ENCODE data around the gene GDPD5. TPM values are rescaled to one million over a fixed set of nuclear protein-coding genes. Genes with fewer than 3 reads are reported as not detected.

Gene GDPD5
- total and polyA plus RNA-seq, 9 of the 15 experiments (the other 6 are each of a cell fraction or from before 2014, with no cell fraction given), result 0.32 to 27.3 (median 8.0) TPM

DNA sequence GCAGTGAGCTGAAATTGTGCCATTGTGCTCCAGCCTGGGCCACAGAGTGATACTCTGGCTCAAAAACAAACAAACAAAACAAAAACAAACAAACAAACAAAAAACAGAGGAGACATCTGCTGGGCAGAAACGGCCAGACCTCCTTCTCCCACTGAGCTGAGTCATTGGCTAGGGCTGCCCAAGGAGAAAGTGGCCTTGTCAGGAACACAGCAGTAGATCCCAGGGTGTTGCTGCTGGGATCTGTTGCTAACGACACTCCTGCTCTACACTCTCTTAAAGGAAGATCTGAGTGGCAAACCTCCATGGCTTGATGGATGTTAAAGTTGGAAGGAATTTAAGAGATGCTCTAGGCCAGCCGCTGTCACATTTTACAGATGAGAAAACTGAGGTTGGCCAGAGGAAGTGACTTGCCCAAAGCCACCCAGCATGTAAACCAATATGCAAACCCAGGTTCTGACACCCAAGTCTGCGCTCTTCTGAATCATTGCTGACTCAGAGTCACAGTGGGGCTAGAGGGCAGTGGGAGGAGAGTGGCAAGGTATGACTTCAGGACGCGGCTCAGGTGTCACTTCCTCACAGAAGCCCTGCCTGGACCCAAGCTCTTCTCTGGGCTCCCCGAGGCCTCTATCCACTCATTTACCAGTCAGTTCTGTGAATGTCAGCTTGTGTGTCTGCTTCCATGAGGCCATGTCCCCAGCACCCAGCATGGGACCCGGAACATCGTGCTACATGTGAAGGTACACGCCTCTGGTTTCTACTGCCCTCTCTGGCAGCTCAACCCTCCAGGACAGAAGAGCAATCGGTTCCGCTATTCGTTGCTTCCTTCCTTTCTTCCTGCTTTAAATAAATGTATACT, 11.3 kb upstream of the GDPD5 start (continued):
- TF ChIP-seq, protein P1, sequence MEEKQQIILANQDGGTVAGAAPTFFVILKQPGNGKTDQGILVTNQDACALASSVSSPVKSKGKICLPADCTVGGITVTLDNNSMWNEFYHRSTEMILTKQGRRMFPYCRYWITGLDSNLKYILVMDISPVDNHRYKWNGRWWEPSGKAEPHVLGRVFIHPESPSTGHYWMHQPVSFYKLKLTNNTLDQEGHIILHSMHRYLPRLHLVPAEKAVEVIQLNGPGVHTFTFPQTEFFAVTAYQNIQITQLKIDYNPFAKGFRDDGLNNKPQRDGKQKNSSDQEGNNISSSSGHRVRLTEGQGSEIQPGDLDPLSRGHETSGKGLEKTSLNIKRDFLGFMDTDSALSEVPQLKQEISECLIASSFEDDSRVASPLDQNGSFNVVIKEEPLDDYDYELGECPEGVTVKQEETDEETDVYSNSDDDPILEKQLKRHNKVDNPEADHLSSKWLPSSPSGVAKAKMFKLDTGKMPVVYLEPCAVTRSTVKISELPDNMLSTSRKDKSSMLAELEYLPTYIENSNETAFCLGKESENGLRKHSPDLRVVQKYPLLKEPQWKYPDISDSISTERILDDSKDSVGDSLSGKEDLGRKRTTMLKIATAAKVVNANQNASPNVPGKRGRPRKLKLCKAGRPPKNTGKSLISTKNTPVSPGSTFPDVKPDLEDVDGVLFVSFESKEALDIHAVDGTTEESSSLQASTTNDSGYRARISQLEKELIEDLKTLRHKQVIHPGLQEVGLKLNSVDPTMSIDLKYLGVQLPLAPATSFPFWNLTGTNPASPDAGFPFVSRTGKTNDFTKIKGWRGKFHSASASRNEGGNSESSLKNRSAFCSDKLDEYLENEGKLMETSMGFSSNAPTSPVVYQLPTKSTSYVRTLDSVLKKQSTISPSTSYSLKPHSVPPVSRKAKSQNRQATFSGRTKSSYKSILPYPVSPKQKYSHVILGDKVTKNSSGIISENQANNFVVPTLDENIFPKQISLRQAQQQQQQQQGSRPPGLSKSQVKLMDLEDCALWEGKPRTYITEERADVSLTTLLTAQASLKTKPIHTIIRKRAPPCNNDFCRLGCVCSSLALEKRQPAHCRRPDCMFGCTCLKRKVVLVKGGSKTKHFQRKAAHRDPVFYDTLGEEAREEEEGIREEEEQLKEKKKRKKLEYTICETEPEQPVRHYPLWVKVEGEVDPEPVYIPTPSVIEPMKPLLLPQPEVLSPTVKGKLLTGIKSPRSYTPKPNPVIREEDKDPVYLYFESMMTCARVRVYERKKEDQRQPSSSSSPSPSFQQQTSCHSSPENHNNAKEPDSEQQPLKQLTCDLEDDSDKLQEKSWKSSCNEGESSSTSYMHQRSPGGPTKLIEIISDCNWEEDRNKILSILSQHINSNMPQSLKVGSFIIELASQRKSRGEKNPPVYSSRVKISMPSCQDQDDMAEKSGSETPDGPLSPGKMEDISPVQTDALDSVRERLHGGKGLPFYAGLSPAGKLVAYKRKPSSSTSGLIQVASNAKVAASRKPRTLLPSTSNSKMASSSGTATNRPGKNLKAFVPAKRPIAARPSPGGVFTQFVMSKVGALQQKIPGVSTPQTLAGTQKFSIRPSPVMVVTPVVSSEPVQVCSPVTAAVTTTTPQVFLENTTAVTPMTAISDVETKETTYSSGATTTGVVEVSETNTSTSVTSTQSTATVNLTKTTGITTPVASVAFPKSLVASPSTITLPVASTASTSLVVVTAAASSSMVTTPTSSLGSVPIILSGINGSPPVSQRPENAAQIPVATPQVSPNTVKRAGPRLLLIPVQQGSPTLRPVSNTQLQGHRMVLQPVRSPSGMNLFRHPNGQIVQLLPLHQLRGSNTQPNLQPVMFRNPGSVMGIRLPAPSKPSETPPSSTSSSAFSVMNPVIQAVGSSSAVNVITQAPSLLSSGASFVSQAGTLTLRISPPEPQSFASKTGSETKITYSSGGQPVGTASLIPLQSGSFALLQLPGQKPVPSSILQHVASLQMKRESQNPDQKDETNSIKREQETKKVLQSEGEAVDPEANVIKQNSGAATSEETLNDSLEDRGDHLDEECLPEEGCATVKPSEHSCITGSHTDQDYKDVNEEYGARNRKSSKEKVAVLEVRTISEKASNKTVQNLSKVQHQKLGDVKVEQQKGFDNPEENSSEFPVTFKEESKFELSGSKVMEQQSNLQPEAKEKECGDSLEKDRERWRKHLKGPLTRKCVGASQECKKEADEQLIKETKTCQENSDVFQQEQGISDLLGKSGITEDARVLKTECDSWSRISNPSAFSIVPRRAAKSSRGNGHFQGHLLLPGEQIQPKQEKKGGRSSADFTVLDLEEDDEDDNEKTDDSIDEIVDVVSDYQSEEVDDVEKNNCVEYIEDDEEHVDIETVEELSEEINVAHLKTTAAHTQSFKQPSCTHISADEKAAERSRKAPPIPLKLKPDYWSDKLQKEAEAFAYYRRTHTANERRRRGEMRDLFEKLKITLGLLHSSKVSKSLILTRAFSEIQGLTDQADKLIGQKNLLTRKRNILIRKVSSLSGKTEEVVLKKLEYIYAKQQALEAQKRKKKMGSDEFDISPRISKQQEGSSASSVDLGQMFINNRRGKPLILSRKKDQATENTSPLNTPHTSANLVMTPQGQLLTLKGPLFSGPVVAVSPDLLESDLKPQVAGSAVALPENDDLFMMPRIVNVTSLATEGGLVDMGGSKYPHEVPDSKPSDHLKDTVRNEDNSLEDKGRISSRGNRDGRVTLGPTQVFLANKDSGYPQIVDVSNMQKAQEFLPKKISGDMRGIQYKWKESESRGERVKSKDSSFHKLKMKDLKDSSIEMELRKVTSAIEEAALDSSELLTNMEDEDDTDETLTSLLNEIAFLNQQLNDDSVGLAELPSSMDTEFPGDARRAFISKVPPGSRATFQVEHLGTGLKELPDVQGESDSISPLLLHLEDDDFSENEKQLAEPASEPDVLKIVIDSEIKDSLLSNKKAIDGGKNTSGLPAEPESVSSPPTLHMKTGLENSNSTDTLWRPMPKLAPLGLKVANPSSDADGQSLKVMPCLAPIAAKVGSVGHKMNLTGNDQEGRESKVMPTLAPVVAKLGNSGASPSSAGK (IDR thresholded peaks at IDR 0.05), result peak; percentile 93
- no peak for TF ChIP-seq ZNF766 (CRISPR knock-in tag; conservative IDR thresholded peaks at IDR 0.05)
- TF ChIP-seq ZNF696 (CRISPR knock-in tag; conservative IDR thresholded peaks at IDR 0.05), result no peak
- TF ChIP-seq RNF219 (CRISPR knock-in tag; IDR thresholded peaks at IDR 0.05), result no peak
- TF ChIP-seq ZNF23 (CRISPR knock-in tag; IDR thresholded peaks at IDR 0.05), result no peak
- TF ChIP-seq ZNF263 (CRISPR knock-in tag; IDR thresholded peaks at IDR 0.05; ENCODE audit: borderline replicate concordance), result no peak
- TF ChIP-seq KLF13 (tag; IDR thresholded peaks at IDR 0.05; ENCODE audit: borderline replicate concordance, low read depth), result no peak
- TF ChIP-seq RBM15 (IDR thresholded peaks at IDR 0.05; ENCODE audit: insufficient read depth, low read length), result no peak
- no peak for TF ChIP-seq ZBTB26 (CRISPR knock-in tag; IDR thresholded peaks at IDR 0.05)
